HG03025 (cell line): ENCODE data around the gene CYP4F22.
"Not testable (repeated sequence)": the region's sequence is repeated elsewhere in the genome, so short reads cannot be mapped to it uniquely, and the experiment has no call there.

Source experiments
- ATAC-seq: cut with Tn5 transposase; IDR thresholded peaks from one replicate; pipeline ENCODE4 v1.9.1; 2021; ENCODE audit warnings: mild to moderate bottlenecking, moderate library complexity; ENCODE audit not compliant: unreplicated experiment, low FRiP score

The CYP4F22 gene

GRCh38 chr19:15488489-15489226, 19.7 kb upstream of the CYP4F22 start:
- no peak for ATAC-seq

GRCh38 chr19:15495151-15495550, 13.2 kb upstream of the CYP4F22 start:
- no peak for ATAC-seq

DNA sequence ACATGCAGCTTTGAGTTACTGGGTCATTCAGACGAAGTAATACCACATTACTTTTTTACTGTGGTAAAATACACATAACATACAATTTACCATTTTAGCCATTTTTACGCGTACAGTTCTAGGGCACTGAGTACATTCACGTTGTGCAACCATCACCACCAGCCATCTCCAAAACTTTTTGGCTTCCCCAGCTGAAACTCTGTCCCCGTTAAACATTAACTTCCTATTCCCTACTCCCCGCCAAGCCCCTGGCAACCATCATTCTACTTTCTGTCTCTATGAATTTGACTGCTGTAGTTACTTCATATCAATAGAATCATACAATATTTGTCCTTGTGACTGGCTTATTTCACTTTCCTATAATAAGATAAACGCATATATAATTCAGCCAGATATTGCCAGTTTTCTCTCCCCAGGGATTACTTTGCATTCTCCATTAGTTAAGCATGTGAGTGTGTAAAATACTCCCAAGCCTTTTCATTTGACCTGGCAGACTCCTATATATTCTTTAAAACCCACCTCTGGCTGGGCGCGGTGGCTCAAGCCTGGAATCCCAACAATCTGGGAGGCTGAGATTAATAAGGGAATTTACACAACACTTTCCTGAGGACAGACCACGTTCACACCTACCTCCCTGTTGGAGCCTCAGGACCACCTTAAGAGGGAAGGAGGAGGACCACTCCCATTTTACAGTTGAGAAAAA, 10.0 kb upstream of the CYP4F22 start:
- ATAC-seq: no peak

DNA sequence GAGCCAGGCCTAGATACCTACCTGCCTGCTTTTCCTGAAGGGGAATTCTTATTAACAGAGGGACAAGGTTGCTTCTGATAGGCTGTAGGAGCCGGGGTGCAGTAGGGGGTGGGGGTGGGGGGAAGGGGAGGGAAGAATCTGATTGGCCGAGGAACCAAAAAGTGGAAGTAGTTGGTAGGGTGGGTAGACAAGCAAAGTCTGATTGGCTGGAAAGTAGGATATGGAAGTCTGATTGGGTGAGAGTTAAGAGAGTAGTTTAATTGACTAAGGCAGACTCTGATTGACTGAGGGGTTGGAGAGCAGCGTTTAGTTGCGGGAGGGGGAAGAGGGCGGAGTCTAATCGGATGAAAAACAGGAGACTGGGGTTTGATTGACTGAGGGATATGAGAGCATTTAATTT, 9.4 kb upstream of the CYP4F22 start:
- no peak for ATAC-seq

GRCh38 chr19:15501596-15501995, 6.7 kb upstream of the CYP4F22 start:
- no peak for ATAC-seq

DNA sequence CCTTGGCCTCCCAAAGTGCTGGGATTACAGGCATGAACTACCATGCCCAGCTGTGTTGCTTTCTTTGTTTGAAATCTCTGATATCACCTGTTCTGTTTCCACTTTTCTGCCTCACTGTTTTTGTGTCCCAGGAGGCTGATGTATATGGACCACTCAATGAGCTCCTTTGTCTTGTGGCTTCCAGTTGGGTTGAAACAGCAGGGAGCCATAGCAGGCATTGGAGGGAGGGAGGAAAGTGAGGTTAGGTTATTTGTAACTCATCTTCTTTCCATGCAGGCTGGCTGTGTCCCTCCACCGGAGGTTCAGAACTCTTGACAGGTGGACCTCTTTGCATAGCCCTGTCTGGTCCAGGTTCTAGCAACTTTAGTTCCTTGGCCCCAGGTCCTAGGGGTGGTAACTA, 6.1 kb upstream of the CYP4F22 start:
- ATAC-seq: no peak

- ATAC-seq: no peak
These were observed 2.2 kb upstream of the CYP4F22 start for GRCh38 chr19:15506074-15506571.

DNA sequence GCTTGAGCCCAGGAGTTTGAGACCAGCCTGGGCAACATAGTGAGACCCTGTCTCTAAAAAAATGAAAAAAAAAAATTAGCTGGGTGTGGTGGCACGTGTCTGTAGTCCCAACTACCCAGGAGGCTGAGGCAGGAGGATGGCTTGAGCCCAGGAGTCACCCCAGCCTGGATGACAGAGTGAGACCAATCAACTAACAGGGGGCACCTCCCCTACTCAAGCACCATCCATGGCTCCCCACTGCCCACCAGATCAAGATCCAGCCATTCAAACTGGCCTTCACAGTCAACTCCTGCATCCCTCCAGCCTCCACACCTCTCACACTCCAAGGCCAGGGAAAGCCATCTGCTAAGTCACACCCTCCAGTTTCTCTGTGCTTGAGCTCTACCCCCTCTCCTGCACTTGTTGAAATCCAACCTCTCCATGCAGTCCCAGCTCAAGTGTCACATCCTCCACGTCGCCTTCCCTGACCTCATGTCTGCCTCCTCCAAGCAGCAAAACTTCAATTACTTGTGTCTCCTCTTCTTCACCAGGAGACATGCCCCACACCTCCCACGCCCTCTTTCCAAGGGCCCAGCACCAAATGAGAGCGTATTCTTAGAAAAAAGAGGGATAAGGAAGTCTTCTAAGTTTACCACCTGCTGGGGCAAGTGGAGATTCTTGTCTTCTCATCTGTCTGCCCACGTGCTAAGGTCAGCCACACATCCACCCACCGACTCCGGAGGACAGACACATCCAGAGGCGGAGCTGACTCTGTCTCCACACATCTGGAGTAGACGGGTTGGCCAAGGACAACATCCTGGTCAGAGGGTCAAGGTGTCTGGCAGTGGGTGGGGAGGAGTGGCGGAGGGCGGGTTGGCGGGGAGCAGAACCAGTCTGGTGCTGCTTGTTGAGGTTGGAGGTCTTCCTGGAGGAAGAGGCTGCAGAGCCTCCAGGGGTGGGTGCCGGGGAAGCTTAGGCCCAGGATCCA, 974 bp upstream of the CYP4F22 start:
- ATAC-seq: no peak

DNA sequence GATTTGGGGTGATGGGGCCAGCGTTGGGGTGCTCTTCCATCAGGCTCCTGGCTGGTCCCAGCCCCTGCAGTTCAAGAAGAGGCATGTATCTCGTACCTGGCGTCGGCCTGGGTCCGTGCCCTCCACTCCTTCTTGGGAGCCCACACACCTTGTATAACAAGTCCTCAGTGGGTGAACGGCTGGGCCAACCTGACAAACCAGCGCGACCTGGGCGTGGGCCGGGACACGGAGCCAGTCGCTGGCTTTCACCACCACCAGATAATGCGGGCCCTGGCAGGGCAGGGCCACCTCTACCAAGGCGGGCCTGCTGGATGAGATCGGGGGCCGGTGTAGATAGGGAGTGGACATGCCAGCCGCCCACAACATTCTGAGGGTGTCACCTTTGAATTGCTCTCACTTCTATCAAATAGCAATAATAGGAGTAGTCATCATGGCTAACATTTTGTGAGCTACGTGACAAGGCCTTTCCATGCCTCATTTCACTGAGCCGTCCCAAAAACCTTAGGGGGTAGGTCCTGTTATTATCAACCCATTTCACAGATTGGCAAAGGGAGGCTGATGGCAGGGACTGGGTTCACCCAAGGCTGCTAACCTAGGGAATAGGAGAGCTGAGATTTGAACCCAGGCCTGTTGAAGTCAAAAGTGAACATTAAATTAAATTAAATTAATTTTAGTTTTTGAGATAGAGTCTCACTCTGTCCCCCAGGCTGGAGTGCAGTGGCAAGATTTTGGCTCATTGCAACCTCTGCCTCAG, 3.5 kb downstream of the CYP4F22 start:
- no peak for ATAC-seq

GRCh38 chr19:15515227-15515625, 6.9 kb downstream of the CYP4F22 start:
- not testable (repeated sequence) for ATAC-seq

GRCh38 chr19:15516363-15516762, 8.0 kb downstream of the CYP4F22 start:
- no peak for ATAC-seq

GRCh38 chr19:15517778-15518177, 9.5 kb downstream of the CYP4F22 start:
- ATAC-seq: no peak

DNA sequence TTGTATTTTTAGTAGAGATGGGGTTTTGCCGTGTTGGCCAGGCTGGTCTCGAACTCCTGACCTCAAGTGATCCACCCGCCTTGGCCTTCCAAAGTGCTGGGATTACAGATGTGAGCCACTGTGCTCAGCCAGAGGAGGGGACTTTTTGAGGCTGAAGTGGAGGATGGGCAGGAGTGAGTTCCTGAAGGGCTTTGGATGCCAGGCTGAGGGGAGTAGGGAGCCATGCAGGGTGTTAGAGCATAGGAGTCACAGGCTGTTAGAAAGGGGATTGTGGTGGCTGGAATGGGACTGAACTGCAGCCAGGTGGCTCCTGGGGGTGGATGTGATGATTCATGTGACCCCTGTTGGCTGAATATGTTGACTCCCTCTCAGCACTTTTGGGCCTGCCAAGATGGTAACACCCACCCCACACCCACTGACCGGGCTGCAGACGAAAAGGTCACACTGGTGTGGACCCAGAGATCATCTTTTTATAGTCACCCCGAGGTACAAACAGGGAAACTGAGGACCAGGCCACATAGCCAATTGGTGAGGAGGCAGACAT, 11.2 kb downstream of the CYP4F22 start:
- no peak for ATAC-seq

- ATAC-seq: no peak
These were observed 16.5 kb downstream of the CYP4F22 start for GRCh38 chr19:15524781-15525180.

GRCh38 chr19:15525291-15525690, 17.0 kb downstream of the CYP4F22 start:
- ATAC-seq: no peak

- ATAC-seq: no peak
These were observed 18.1 kb downstream of the CYP4F22 start for GRCh38 chr19:15526408-15526807.

DNA sequence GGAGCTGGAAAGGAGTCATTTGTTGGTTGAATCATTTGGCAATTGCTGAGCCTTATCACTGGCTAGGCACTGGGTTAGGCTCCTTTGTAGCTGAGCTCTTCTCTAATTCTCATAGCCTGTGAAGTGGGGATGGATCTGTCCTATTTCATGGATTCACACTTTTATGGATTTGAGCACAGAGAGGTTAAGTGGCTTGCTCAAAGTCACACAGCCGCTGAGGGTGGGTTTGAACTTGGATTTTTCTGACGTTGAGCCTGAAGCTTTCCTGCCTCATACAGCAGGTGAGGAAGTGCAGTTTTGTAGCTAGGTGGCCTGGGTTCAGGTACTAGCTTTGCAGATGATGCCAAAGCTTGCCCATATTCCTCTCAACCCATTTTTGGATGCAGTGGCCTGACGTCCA, 19.4 kb downstream of the CYP4F22 start:
- ATAC-seq: no peak

- ATAC-seq: no peak
These were observed 21.5 kb downstream of the CYP4F22 start for GRCh38 chr19:15529774-15530372.

- ATAC-seq: no peak
These were observed 24.6 kb downstream of the CYP4F22 start for GRCh38 chr19:15532779-15533521.
